Uterus (tissue), 2 donors: Measurements from ENCODE around the gene PDPR.
"Not testable (repeated sequence)": the region's sequence is repeated elsewhere in the genome, so short reads cannot be mapped to it uniquely, and the experiment has no call there.

Experiments
- CTCF ChIP-seq, 4 experiments: fragments of 200-600 bp in 2 of 4; fragments of 450-650 bp in 2 of 4; sonication (generic) in 2 of 4; IDR thresholded peaks; one replicate each; pipeline ENCODE4 v1.5.1; 2016 to 2019; ENCODE audit warnings: antibody characterized with exemption in 4 of 4, mild to moderate bottlenecking in 2 of 4, moderate library complexity in 1 of 4
- POLR2A ChIP-seq, 2 donors: fragments of 450-650 bp; IDR thresholded peaks; one replicate each; pipeline ENCODE4 v1.6.1; 2016; ENCODE audit warnings: antibody characterized with exemption in 2 of 2, mild to moderate bottlenecking in 1 of 2, moderate library complexity in 1 of 2

GRCh38 chr16:70088877-70089276 is 25.3 kb upstream of the PDPR start:
- not testable (repeated sequence) for TF ChIP-seq CTCF, POLR2A (IDR thresholded peaks at IDR 0.05)
